ENCODE data around the gene SYT7.

The SYT7 gene

DNA sequence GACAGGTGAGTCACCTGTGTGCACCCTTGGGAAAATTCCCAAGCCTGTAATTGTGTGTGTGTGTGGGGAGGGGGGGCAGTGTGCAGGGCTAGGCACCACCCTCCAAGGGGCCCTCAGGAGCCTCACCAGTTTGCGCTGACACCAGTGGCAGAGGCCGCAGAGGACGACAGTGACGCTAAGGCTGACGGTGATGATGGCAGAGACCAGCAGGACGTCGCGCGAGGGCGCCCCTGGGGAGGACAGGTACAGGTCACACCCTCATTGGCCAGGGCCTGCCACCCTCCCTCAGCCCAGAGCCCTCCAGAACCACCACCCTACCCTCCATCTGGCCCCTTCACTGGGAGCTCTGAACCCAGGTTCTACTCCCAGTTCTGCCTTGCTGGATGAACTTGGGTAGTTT lies 24.9 kb downstream of the SYT7 start:
- no peaks in the 10 kb centered on the region for H3K36me3 ChIP-seq (ENCODE audit: control insufficient read depth, insufficient read depth, low read length)
- peaks cover 11% of the 10 kb centered on the region for H3K4me1 ChIP-seq (ENCODE audit: control insufficient read depth, insufficient read depth, low read length)
- H3K4me3 ChIP-seq (ENCODE audit: low read depth, low read length) = peak overlapping the region; percentile 52
- no peaks in the 10 kb centered on the region for H3K9me3 ChIP-seq (ENCODE audit: control insufficient read depth, insufficient read depth, low read length)
- peaks cover 21% of the 10 kb centered on the region for H3K27me3 ChIP-seq (ENCODE audit: control insufficient read depth, insufficient read depth, low read length)
- no peak overlapping the region for H3K9ac ChIP-seq (ENCODE audit: low read depth, low read length)

DNA sequence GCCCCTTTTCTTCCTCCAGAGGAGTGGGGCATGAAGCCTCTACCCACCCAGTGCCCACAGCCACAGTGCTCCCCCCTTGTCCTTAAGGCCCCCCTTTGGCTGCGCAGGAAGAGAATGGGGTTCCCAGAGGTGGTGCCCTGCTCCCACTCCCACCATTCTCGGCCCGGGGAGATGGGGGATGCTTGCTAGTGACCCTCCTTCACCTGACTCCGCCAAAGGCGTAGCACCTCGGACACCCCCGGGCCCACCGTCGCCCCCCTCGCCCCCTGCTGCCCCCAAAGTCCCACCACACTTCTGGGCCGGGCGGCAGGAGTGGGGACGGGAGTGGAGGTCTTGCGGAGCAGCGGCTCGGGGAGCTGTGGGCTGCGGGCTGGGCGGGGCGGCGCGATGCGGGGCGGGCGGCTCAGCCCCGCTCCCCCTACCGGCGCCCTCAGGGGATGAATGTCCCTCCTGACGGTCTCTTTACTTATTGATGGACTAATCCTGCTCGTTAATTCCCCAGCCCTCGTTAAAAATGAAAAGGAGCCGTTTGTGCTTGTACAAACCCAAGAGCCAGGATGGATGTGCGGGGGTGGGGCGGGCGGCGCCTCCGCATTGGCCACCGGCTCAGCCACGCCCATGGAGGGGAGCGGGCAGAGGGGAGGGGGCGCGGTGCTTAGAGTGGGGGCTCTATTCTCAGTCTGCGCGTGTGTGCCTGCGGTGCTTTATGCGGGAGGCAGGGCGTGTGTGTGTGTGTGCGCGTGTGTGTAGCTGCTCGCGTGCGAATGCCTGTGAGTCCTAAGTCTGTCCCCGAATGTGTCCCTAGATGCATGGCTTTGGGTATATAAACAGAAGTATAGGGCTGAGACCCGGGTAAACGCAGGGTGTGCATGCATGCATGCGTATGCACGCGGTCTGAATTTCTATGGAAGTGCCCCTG lies 25.6 kb downstream of the SYT7 start:
- Histone ChIP-seq H3K4me3 (ENCODE audit: low read depth, low read length) (peak overlapping the region; percentile 52), H3K9ac (ENCODE audit: low read depth, low read length) (no peak overlapping the region), H3K4me1 (ENCODE audit: control insufficient read depth, insufficient read depth, low read length) (peaks cover 11% of the 10 kb centered on the region), H3K36me3 (ENCODE audit: control insufficient read depth, insufficient read depth, low read length) (no peaks in the 10 kb centered on the region), H3K9me3 (ENCODE audit: control insufficient read depth, insufficient read depth, low read length) (no peaks in the 10 kb centered on the region), H3K27me3 (ENCODE audit: control insufficient read depth, insufficient read depth, low read length) (peaks cover 21% of the 10 kb centered on the region)

DNA sequence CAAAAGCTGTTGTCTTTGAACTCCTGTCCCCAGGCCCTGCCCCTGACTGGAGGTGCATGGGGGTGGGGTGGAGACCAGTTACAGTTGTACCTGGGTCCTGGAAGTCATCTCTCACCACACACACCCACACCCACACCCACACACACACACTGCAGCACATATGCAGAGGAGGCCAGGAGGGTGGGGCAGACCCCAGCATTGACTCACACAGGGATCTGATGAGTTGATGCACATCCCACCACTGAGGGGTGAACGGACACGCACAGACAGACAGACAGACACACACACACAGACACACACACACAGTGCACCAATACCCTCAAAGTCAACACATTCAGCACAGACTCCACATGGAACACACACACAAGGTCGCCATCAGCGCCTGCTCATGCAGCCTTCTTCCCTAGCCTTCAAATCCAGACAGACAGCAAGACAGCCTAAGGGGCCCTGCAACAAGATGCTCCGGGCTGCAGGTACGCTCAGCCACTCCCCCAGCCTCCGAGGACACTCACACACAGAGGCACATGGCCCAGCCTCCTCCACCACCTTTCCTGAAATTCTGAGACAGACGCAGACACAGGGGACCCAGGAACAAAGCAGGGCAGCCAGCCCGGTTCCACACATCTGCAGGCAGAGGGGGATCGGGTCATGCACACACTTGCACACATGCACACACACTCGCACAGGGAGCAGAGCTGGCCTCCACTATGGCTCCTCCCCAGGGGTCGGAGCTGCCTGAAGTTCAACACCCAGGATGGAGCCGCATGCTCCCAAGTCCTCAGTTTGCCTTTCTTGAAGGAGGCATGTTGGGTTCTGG lies 26.5 kb downstream of the SYT7 start:
- H3K27me3 ChIP-seq (ENCODE audit: control insufficient read depth, insufficient read depth, low read length) = peaks cover 21% of the 10 kb centered on the region
- peak overlapping the region; percentile 52 for H3K4me3 ChIP-seq (ENCODE audit: low read depth, low read length)
- no peaks in the 10 kb centered on the region for H3K9me3 ChIP-seq (ENCODE audit: control insufficient read depth, insufficient read depth, low read length)
- no peaks in the 10 kb centered on the region for H3K36me3 ChIP-seq (ENCODE audit: control insufficient read depth, insufficient read depth, low read length)
- peaks cover 11% of the 10 kb centered on the region for H3K4me1 ChIP-seq (ENCODE audit: control insufficient read depth, insufficient read depth, low read length)
- no peak overlapping the region for H3K9ac ChIP-seq (ENCODE audit: low read depth, low read length)

DNA sequence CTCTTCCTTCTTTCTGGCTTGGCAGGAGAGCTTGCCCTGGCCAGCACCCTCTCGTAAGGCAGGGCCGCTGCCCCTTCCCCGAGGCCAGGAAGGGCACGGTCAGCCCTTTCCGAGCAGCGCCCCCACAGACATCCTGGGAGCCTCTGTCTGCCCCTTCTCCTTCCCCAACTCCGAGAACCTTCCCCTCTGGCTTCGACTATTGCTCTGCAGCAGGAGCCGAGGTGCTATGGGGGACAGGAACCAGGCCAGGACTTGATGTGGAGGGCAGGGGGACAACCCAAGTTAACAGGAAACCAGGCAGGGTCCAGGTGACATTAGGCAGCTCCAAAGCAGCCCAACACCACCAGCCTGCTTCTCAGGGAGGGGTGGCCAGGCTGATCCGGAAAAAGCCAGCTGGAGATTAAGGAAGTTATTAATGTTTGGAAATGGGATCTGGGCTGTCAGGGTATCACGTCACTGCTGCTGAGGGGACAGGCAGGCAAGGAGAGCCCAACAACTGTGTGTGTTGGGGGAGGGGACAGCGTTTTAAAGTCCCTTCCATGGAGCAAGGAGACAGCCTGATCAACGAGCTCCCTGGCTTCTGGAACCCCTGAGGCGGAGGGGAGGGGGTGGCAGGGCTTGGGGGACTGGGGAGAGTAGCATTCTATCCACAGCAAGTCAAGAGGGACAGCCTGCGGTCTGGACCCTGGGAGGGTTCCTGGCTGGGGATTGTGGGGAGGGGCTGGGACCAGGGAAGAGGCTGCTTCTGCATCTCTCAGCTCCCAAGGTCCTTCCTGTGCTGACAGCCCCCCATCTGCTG lies 27.3 kb downstream of the SYT7 start:
- H3K9me3 ChIP-seq (ENCODE audit: control insufficient read depth, insufficient read depth, low read length) = no peaks in the 10 kb centered on the region
- no peak overlapping the region for H3K4me3 ChIP-seq (ENCODE audit: low read depth, low read length)
- no peaks in the 10 kb centered on the region for H3K36me3 ChIP-seq (ENCODE audit: control insufficient read depth, insufficient read depth, low read length)
- H3K27me3 ChIP-seq (ENCODE audit: control insufficient read depth, insufficient read depth, low read length) = peaks cover 21% of the 10 kb centered on the region
- no peak overlapping the region for H3K9ac ChIP-seq (ENCODE audit: low read depth, low read length)
- H3K4me1 ChIP-seq (ENCODE audit: control insufficient read depth, insufficient read depth, low read length) = peaks cover 11% of the 10 kb centered on the region

DNA sequence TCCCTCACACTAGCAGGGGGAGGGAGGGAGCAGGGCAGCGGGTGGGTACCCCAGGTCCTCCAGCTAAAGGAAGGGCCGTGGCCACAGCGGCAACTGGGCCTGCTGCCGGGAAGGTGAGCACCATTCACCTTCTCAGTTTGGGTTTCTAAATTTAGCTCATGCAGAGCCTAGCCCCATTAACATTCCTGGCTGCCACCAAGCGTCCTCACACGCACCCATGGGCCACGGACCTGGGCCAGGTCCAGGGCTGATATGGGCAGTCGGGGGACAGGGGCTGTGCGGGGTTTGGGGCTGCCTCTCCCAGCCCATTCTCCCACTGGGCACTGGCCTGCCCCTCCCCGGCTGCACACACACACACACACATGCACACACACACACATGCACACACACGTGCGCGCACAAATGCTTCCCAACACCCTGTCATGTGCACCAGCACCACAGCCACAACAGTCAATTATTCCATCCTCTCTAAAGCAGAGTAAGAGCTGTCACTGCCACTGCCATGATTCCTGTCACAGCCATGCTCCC lies 28.7 kb downstream of the SYT7 start:
- no peaks in the 10 kb centered on the region for H3K36me3 ChIP-seq (ENCODE audit: control insufficient read depth, insufficient read depth, low read length)
- no peaks in the 10 kb centered on the region for H3K9me3 ChIP-seq (ENCODE audit: control insufficient read depth, insufficient read depth, low read length)
- no peak overlapping the region for H3K9ac ChIP-seq (ENCODE audit: low read depth, low read length)
- H3K4me3 ChIP-seq (ENCODE audit: low read depth, low read length) = no peak overlapping the region
- peaks cover 21% of the 10 kb centered on the region for H3K27me3 ChIP-seq (ENCODE audit: control insufficient read depth, insufficient read depth, low read length)
- H3K4me1 ChIP-seq (ENCODE audit: control insufficient read depth, insufficient read depth, low read length) = peaks cover 11% of the 10 kb centered on the region

DNA sequence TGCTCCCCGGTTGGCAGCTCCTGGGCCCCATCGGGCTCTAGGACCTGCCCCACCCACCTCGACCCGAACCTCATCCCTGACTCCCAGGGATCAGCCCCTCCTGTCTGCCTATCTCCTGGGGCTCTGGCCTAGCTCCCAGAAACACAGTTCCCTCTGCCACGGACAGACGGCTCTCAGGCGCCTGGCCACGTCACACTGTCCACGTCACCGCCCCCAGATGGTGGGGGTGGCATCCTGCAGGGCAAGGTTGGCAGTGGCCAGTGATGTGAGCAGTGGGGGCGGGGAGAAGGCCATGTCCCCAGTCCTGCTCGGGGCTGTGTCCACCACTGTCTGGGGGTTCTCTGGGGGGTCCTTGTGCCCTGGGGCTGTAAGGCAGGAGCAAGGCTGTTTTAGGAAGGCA lies 29.2 kb downstream of the SYT7 start:
- Histone ChIP-seq H3K4me3 (ENCODE audit: low read depth, low read length) (no peak overlapping the region), H3K9ac (ENCODE audit: low read depth, low read length) (no peak overlapping the region), H3K27me3 (ENCODE audit: control insufficient read depth, insufficient read depth, low read length) (peaks cover 21% of the 10 kb centered on the region), H3K36me3 (ENCODE audit: control insufficient read depth, insufficient read depth, low read length) (no peaks in the 10 kb centered on the region), H3K4me1 (ENCODE audit: control insufficient read depth, insufficient read depth, low read length) (peaks cover 11% of the 10 kb centered on the region), H3K9me3 (ENCODE audit: control insufficient read depth, insufficient read depth, low read length) (no peaks in the 10 kb centered on the region)

DNA sequence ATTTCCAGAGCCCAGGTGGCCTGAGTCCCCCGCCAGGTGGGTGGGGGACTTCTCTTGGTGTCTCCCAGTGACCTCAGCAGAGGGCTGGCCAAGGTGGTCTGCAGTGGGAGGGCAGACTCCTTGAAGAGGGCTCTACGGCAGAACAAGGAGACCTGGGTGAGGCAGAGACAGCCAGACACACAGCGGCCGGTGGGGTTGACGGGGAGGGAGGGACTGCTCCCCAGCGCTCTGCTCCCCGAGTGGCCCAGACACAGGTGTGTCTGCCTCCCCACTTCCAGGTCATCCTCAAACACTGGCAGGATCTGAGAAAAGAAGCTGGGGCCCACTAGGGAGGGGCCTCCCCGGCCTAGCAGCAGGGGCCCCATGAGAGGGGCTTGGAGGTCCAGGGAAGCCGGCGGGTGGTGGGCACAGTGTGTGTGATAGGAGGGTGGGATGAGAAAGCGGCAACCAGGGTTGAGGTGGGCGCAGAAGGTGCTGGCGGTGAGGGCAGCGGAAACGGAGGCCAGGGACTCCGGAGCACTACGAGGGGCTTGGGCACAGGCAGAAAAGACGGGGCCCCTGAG lies 30.1 kb downstream of the SYT7 start:
- Histone ChIP-seq H3K36me3 (ENCODE audit: control insufficient read depth, insufficient read depth, low read length) (no peaks in the 10 kb centered on the region), H3K4me3 (ENCODE audit: low read depth, low read length) (no peak overlapping the region), H3K4me1 (ENCODE audit: control insufficient read depth, insufficient read depth, low read length) (peaks cover 11% of the 10 kb centered on the region), H3K9ac (ENCODE audit: low read depth, low read length) (no peak overlapping the region), H3K27me3 (ENCODE audit: control insufficient read depth, insufficient read depth, low read length) (peaks cover 12% of the 10 kb centered on the region), H3K9me3 (ENCODE audit: control insufficient read depth, insufficient read depth, low read length) (no peaks in the 10 kb centered on the region)

DNA sequence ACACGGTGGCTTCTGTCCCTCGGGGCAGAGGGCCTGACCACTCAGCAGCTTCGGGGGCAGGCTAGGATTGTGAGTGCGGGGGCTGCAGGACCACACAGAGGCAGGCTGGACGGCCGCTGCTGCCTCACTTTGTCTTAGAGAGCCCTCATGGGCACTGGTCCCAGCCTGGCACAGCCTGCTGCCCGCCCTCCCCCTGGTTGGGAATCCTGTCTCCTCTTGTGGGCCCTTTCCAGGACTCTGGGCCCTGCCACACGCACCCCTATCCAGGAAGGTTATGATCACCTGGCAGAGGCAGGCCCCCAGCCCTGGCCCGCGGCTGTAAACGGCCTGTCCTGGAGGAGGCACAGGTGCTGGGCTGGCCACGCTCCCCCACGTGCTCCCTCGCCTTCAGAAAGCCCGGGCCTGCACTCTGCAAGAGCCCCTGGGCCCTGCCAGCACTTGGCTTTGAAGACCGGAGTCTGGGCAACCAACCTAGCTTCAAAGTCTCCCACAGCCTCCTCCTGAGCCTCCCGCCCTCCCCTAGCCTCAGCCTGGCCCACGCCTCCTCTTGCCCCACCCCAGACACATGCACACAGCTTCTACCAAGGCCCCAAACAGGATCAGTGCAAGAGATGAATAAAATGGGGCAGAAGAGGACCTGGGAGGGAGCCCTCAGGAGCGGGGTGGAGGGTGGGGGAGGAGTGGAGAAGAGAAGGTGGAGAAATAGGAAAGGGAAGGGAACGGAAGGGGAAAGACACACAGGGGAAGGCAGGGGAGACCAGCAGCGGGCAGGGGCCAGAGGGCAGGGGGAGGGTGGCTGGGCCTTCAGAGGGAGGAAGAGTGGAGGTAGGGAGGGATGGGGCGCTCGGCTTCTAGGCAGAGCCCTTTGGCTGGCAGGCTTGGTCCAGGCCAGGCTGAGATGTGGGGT lies 31.0 kb downstream of the SYT7 start:
- Histone ChIP-seq H3K27me3 (ENCODE audit: control insufficient read depth, insufficient read depth, low read length) (peaks cover 9% of the 10 kb centered on the region), H3K4me1 (ENCODE audit: control insufficient read depth, insufficient read depth, low read length) (peaks cover 11% of the 10 kb centered on the region), H3K9me3 (ENCODE audit: control insufficient read depth, insufficient read depth, low read length) (no peaks in the 10 kb centered on the region), H3K36me3 (ENCODE audit: control insufficient read depth, insufficient read depth, low read length) (no peaks in the 10 kb centered on the region), H3K9ac (ENCODE audit: low read depth, low read length) (no peak overlapping the region), H3K4me3 (ENCODE audit: low read depth, low read length) (no peak overlapping the region)

DNA sequence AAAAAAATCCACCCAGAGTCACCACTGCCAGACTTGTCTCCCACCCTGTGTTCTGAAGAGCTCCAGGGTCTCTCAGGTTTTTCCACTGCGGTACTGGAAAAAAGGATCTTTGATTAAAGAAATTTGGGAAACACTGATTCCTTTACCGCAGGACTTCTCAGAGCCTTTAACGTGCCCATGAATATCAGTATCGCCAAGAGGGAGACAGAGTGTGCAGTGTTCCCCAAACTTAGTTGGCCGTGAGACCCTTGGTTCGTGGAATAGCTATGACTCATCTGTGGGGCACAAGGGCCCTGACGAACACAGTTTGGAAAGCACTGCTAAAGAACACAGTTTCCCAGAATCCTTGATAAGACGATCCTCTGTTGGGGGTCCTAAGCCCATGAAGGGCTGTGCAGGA lies 31.7 kb downstream of the SYT7 start:
- Histone ChIP-seq H3K36me3 (ENCODE audit: control insufficient read depth, insufficient read depth, low read length) (no peaks in the 10 kb centered on the region), H3K4me1 (ENCODE audit: control insufficient read depth, insufficient read depth, low read length) (peaks cover 5% of the 10 kb centered on the region), H3K4me3 (ENCODE audit: low read depth, low read length) (no peak overlapping the region), H3K9me3 (ENCODE audit: control insufficient read depth, insufficient read depth, low read length) (no peaks in the 10 kb centered on the region), H3K27me3 (ENCODE audit: control insufficient read depth, insufficient read depth, low read length) (peaks cover 2% of the 10 kb centered on the region), H3K9ac (ENCODE audit: low read depth, low read length) (no peak overlapping the region)

DNA sequence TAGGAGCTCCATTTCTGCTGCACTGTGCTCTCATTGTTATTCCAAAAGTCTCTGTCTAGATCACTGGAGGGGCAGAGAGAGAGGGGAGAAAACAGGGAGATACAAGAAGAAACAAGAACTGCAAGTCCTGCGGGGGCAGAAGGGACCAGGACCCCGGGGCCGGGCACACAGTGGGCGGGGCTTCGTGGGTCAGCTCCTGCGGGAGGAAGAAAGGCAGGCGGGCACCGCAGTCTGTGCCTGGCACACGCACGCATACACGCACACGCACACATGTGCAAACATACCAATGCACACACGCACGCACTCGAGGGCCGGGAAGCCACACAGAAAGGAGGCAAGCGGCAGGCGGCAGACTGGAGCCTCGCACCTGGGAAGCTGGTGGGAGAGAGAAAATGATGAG lies 33.6 kb downstream of the SYT7 start:
- Histone ChIP-seq H3K4me3 (ENCODE audit: low read depth, low read length) (no peak overlapping the region), H3K9ac (ENCODE audit: low read depth, low read length) (no peak overlapping the region), H3K36me3 (ENCODE audit: control insufficient read depth, insufficient read depth, low read length) (no peaks in the 10 kb centered on the region), H3K9me3 (ENCODE audit: control insufficient read depth, insufficient read depth, low read length) (no peaks in the 10 kb centered on the region), H3K27me3 (ENCODE audit: control insufficient read depth, insufficient read depth, low read length) (no peaks in the 10 kb centered on the region), H3K4me1 (ENCODE audit: control insufficient read depth, insufficient read depth, low read length) (no peaks in the 10 kb centered on the region)

Measured in iPS-15b (cell line).